ENCODE data around the gene SHANK1. TPM values are rescaled to one million over a fixed set of nuclear protein-coding genes. Genes with fewer than 3 reads are reported as not detected.
A peak's percentile ranks its signal among the peaks of the same experiment; 100 is the strongest.

SHANK1 gene
- total RNA-seq, 1 donor from 2014 or later: 14.0 TPM

DNA sequence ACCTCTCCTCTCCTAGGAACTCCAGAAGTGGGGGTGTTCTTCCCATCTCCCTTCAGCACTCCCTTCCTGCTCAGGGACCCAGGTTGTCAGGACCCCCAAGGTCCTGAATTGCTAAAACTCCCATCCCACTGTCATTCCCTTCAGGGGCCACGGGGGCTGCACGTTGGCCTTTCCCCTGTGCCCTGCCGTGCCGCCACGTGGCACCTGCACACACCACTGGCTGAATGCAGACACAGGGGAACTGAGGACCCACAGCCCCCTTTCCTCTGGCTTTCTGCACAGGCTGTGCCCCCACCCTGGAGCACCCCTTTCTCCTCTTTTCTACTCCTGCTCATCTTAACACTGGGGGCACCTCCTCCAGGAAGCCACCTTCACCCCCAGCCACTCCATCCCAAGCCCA is 9.0 kb downstream of the SHANK1 start:
- Mint-ChIP-seq H3K36me3 (no peaks in the 10 kb centered on the region), H3K4me3 (no peak overlapping the region), H3K27me3 (ENCODE audit: low read depth) (peaks cover 80% of the 10 kb centered on the region), H3K4me1 (no peaks in the 10 kb centered on the region), H3K9me3 (no peaks in the 10 kb centered on the region), H3K27ac (no peak overlapping the region)
- TF ChIP-seq, protein P1, sequence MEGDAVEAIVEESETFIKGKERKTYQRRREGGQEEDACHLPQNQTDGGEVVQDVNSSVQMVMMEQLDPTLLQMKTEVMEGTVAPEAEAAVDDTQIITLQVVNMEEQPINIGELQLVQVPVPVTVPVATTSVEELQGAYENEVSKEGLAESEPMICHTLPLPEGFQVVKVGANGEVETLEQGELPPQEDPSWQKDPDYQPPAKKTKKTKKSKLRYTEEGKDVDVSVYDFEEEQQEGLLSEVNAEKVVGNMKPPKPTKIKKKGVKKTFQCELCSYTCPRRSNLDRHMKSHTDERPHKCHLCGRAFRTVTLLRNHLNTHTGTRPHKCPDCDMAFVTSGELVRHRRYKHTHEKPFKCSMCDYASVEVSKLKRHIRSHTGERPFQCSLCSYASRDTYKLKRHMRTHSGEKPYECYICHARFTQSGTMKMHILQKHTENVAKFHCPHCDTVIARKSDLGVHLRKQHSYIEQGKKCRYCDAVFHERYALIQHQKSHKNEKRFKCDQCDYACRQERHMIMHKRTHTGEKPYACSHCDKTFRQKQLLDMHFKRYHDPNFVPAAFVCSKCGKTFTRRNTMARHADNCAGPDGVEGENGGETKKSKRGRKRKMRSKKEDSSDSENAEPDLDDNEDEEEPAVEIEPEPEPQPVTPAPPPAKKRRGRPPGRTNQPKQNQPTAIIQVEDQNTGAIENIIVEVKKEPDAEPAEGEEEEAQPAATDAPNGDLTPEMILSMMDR (IDR thresholded peaks at IDR 0.05; ENCODE audit: unreplicated experiment): no peak
- no peak for DNase-seq (ENCODE audit: low spot score in 2 of 2, unreplicated experiment in 2 of 2)

DNA sequence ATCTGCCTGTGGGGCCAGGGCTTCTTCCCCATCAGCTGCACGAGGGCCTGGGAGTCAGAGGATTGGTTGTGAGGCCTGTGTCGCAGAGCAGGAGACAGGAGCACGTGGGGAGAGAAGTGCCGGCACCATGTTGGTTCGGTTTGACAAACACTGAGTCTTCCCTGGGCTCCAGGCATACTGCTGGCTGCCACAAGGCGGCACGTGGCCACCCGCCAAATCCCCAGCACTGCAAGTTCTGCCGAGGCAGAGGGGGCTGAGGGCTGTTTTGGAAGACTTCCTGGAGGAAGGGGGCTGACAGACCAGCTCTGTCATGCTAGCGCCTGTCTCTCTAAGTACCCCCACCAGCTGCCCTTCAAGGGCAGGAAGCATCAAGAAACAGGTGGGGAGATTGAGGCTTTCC is 9.5 kb downstream of the SHANK1 start:
- Mint-ChIP-seq H3K4me3 (no peak overlapping the region), H3K27me3 (ENCODE audit: low read depth) (peaks cover 80% of the 10 kb centered on the region), H3K9me3 (no peaks in the 10 kb centered on the region), H3K4me1 (no peaks in the 10 kb centered on the region), H3K36me3 (no peaks in the 10 kb centered on the region), H3K27ac (no peak overlapping the region)
- TF ChIP-seq, protein P1 (IDR thresholded peaks at IDR 0.05; ENCODE audit: unreplicated experiment): no peak
- DNase-seq (ENCODE audit: low spot score in 2 of 2, unreplicated experiment in 2 of 2): no peak

DNA sequence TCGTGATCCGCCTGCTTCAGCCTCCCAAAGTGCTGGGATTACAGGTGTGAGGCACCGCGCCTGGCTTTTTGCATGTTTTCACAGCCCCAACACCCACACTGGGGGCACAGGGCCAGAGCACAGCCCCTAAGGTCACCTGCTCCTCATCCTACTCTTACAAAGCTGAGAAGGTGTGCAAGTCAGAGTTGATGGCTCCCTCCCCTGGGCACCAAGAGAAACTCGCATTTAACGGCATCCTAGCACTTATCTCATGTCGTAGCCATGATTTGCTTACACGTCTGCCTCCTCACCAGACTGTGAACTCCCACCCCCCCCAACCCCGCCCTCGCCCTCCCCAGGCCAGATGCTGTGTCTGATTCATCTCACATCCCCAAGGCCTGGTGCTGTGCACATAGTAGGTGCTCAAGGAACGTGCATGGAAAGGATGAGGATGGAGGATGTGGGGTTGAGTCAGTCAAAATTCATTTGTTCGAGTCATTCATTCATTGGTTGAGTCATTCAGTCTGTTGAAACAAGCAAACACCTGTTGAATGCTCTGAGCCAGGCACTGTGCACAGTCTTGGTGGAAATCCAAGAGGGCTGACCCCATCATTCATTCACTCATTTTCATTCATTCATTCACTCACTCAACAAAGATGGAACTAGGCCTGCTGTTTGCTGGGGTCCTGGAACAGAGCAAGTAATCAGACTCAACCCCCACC is 11.3 kb downstream of the SHANK1 start:
- Mint-ChIP-seq H3K4me3 (no peak overlapping the region), H3K4me1 (no peaks in the 10 kb centered on the region), H3K27ac (no peak overlapping the region), H3K9me3 (no peaks in the 10 kb centered on the region), H3K27me3 (ENCODE audit: low read depth) (peaks cover 79% of the 10 kb centered on the region), H3K36me3 (no peaks in the 10 kb centered on the region)
- TF ChIP-seq, protein P1 (IDR thresholded peaks at IDR 0.05; ENCODE audit: unreplicated experiment): no peak
- DNase-seq (ENCODE audit: low spot score in 2 of 2, unreplicated experiment in 2 of 2): no peak

DNA sequence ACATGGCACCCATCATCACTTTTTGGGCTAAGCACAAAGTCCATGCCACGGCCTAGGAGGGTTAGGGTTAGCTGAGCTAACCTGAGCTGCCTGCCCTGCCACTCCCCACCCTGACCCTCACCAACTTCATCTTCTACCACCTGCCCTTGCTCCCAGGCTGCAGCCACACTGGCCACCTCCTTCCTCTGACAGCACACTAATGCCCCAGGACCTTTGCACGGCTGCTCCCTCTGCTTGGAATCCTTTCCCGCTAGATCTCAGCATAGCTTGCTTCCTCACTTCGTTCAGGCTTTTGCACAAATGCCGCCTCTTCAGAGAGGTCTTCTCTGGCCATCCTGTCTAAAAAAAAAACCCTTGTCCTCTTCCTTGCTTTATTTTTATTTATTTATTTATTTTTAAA is 13.2 kb downstream of the SHANK1 start:
- Mint-ChIP-seq H3K27me3 (ENCODE audit: low read depth) (peaks cover 80% of the 10 kb centered on the region), H3K9me3 (no peaks in the 10 kb centered on the region), H3K36me3 (no peaks in the 10 kb centered on the region), H3K27ac (no peak overlapping the region), H3K4me1 (no peaks in the 10 kb centered on the region), H3K4me3 (no peak overlapping the region)
- TF ChIP-seq, protein P1 (IDR thresholded peaks at IDR 0.05; ENCODE audit: unreplicated experiment): no peak
- no peak for DNase-seq (ENCODE audit: low spot score in 2 of 2, unreplicated experiment in 2 of 2)

DNA sequence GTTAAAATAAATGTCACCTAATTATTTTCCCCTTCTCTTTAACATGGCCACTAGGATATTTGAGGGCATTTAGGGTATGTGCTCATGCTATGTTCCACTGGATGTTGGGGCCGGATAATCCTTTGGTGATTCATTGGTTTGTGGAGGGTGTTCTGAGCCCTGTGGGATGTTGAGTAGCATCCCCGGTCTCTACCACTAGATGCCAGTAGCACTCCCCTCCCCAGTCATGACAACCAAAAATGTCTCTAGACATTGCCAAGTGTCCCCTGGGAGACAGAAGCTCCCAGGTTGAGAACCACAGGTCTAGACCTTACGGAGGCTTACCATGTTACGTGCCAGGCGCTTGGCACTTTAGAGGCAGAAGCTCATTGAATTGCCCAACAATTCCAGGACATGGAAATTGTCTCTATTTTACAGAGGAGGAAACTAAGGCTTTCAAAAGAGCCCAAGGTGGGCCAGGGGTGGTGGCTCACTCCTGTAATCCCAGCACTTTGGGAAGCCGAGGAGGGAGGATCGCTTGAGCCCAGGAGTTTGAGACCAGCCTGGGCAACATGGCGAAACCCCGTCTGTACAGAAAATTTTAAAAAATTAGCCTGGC is 14.1 kb downstream of the SHANK1 start:
- Mint-ChIP-seq H3K4me1 (no peaks in the 10 kb centered on the region), H3K4me3 (no peak overlapping the region), H3K9me3 (no peaks in the 10 kb centered on the region), H3K36me3 (no peaks in the 10 kb centered on the region), H3K27me3 (ENCODE audit: low read depth) (peaks cover 78% of the 10 kb centered on the region), H3K27ac (no peak overlapping the region)
- TF ChIP-seq, protein P1 (IDR thresholded peaks at IDR 0.05; ENCODE audit: unreplicated experiment): peak; percentile 33
- no peak for DNase-seq (ENCODE audit: low spot score in 2 of 2, unreplicated experiment in 2 of 2)
